SH-SY5Y (cell line): ENCODE measurements around the gene ARTN.

Source experiments
- GATA2 ChIP-seq: IDR thresholded peaks from 2 replicates; pipeline ENCODE4 v1.6.1; 2011; ENCODE audit warnings: mild to moderate bottlenecking, low read depth, low read length
- GATA3 ChIP-seq: IDR thresholded peaks from 2 replicates; pipeline ENCODE4 v1.6.1; 2011; ENCODE audit warnings: low read depth, mild to moderate bottlenecking, low read length, moderate library complexity

- TF ChIP-seq GATA3 (no peak), GATA2 (no peak)
These were observed 33.2 kb upstream of the ARTN start for GRCh38 chr1:43900386-43900785.
